Panc1 (cell line): ENCODE results near the gene PPP1R14B.

Experiments used
- POLR2AphosphoS5 ChIP-seq: IDR thresholded peaks from 2 replicates; pipeline ENCODE4 v1.6.1; 2012; ENCODE audit warnings: mild to moderate bottlenecking, low read depth, low read length, moderate library complexity
- SIN3A ChIP-seq: IDR thresholded peaks from 2 replicates; pipeline ENCODE4 v1.6.1; 2012; ENCODE audit warnings: low read depth, mild to moderate bottlenecking, low read length, moderate library complexity, borderline replicate concordance; ENCODE audit not compliant: insufficient read depth
- TF ChIP-seq, protein P1 (sequence below): fragments of 450-650 bp; IDR thresholded peaks from 2 replicates; pipeline ENCODE4 v1.5.1; 2017; ENCODE audit warnings: mild to moderate bottlenecking

DNA sequence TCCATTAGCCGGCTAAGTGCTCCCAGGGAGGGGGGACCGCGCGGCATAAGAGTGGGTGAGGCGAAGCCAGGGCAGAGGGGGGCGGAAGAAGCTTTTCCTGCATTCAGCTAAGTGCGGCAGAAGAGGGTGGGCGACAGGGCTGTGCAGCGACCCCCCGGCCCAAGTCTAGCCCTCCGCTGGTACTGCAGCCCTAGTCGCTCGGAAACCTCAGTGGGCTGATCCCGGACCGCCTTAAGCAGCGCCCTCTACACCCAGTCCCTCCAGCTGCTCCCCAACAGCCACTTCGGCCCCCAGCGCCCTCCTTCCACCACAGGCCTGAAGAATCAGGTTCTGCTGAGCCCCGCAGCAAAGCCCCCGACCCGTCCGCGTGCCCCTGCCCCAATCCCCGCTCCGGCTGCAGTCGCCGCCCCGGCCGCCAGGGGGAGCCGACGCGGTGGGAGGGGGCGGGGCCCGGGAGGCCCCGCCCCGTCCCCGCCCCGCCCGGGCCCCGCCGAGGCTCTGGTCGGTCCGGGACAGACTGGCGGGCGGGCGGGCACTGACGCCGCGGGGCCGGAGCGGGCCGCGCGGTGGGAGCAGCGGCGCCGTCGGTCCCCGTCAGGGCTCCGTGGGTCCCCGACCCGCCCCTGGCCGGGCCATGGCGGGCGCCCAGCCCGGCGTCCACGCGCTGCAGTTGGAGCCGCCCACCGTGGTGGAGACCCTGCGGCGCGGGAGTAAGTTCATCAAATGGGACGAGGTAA is 4.4 kb upstream of the PPP1R14B start, which contains the start of gene PLCB3:
- TF ChIP-seq SIN3A (peak; percentile 44; the same call in 1 of the 2 replicates), POLR2AphosphoS5 (no peak)
- TF ChIP-seq, protein P1, sequence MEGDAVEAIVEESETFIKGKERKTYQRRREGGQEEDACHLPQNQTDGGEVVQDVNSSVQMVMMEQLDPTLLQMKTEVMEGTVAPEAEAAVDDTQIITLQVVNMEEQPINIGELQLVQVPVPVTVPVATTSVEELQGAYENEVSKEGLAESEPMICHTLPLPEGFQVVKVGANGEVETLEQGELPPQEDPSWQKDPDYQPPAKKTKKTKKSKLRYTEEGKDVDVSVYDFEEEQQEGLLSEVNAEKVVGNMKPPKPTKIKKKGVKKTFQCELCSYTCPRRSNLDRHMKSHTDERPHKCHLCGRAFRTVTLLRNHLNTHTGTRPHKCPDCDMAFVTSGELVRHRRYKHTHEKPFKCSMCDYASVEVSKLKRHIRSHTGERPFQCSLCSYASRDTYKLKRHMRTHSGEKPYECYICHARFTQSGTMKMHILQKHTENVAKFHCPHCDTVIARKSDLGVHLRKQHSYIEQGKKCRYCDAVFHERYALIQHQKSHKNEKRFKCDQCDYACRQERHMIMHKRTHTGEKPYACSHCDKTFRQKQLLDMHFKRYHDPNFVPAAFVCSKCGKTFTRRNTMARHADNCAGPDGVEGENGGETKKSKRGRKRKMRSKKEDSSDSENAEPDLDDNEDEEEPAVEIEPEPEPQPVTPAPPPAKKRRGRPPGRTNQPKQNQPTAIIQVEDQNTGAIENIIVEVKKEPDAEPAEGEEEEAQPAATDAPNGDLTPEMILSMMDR = peak; percentile 97
